HG02588 (cell line): Measurements from ENCODE around the gene C1orf21.
"Not testable (repeated sequence)": the region's sequence is repeated elsewhere in the genome, so short reads cannot be mapped to it uniquely, and the experiment has no call there.

ENCODE experiments used
- ATAC-seq: cut with Tn5 transposase; IDR thresholded peaks from one replicate; pipeline ENCODE4 v1.9.1; 2021; ENCODE audit warnings: mild to moderate bottlenecking, moderate library complexity; ENCODE audit not compliant: unreplicated experiment

Gene C1orf21

GRCh38 chr1:184595596-184595995 lies 208.8 kb downstream of the C1orf21 start:
- no peak for ATAC-seq

- no peak for ATAC-seq
Observed at GRCh38 chr1:184596950-184597645, 210.3 kb downstream of the C1orf21 start.

GRCh38 chr1:184597650-184598357 lies 211.0 kb downstream of the C1orf21 start:
- no peak for ATAC-seq

- no peak for ATAC-seq
Observed at GRCh38 chr1:184598403-184599193, 211.8 kb downstream of the C1orf21 start.

- ATAC-seq = no peak
Observed at GRCh38 chr1:184604152-184604900, 217.5 kb downstream of the C1orf21 start.

- ATAC-seq = no peak
Observed at GRCh38 chr1:184605941-184606340, 219.1 kb downstream of the C1orf21 start.

GRCh38 chr1:184606786-184607185 lies 220.0 kb downstream of the C1orf21 start:
- ATAC-seq = no peak

- ATAC-seq = no peak
Observed at GRCh38 chr1:184608581-184608980, 221.8 kb downstream of the C1orf21 start.

- ATAC-seq = no peak
Observed at GRCh38 chr1:184608990-184609389, 222.2 kb downstream of the C1orf21 start.

- no peak for ATAC-seq
Observed at GRCh38 chr1:184610876-184611595, 224.2 kb downstream of the C1orf21 start.

GRCh38 chr1:184612229-184612628 lies 225.4 kb downstream of the C1orf21 start:
- not testable (repeated sequence) for ATAC-seq

- no peak for ATAC-seq
Observed at GRCh38 chr1:184614667-184615066, 227.8 kb downstream of the C1orf21 start.

GRCh38 chr1:184615301-184615700 lies 228.5 kb downstream of the C1orf21 start:
- ATAC-seq = no peak

GRCh38 chr1:184616504-184616903 lies 229.7 kb downstream of the C1orf21 start:
- ATAC-seq = no peak

- no peak for ATAC-seq
Observed at GRCh38 chr1:184617433-184618029, 230.7 kb downstream of the C1orf21 start.

GRCh38 chr1:184618851-184619250 lies 232.0 kb downstream of the C1orf21 start:
- ATAC-seq = no peak

GRCh38 chr1:184620469-184620868 lies 233.6 kb downstream of the C1orf21 start:
- no peak for ATAC-seq

- no peak for ATAC-seq
Observed at GRCh38 chr1:184621260-184621659, 234.4 kb downstream of the C1orf21 start.

GRCh38 chr1:184622136-184622823 lies 235.5 kb downstream of the C1orf21 start:
- no peak for ATAC-seq
